OCI-LY3 (cell line): ENCODE results near the gene CGB1.
A peak's percentile ranks its signal among the peaks of the same experiment; 100 is the strongest.
"Not testable (repeated sequence)": the region's sequence is repeated elsewhere in the genome, so short reads cannot be mapped to it uniquely, and the experiment has no call there.

Source experiments
- H2AFZ ChIP-seq: fragments of 200-600, 300-600 bp; shearing (Covaris generic); 2 replicates; pipeline ENCODE4 v1.6.0; 2014; ENCODE audit warnings: antibody characterized with exemption, low read depth, low read length
- H3K27ac ChIP-seq: fragments of 200-600, 300-600 bp; sonication (generic); 2 replicates; pipeline ENCODE4 v1.5.1; 2014; ENCODE audit warnings: mild to moderate bottlenecking, low read length, moderate library complexity, mixed read lengths
- H3K27me3 ChIP-seq: fragments of 200-600, 300-600 bp; sonication (generic); 2 replicates; pipeline ENCODE4 v1.6.1; 2014; ENCODE audit warnings: low read depth, low read length, mixed read lengths
- H3K36me3 ChIP-seq: fragments of 200-600, 300-600 bp; sonication (generic); replicated peaks from 2 replicates; pipeline ENCODE3; 2014; ENCODE audit warnings: low read depth, low read length, mixed read lengths
- H3K4me1 ChIP-seq: fragments of 300-600, 200-600 bp; sonication (generic); 2 replicates; pipeline ENCODE4 v1.6.1; 2014; ENCODE audit warnings: low read length, mixed read lengths
- H3K4me2 ChIP-seq: fragments of 200-600, 300-600 bp; sonication (generic); 2 replicates; pipeline ENCODE4 v1.6.1; 2014; ENCODE audit warnings: low read length, mixed read lengths
- H3K4me3 ChIP-seq: fragments of 300-600, 200-600 bp; sonication (generic); 2 replicates; pipeline ENCODE4 v1.5.1; 2014; ENCODE audit warnings: antibody characterized with exemption, mild to moderate bottlenecking, low read length, moderate library complexity
- H3K79me2 ChIP-seq: fragments of 300-600, 200-600 bp; shearing (Covaris generic); 2 replicates; pipeline ENCODE4 v1.6.1; 2014; ENCODE audit warnings: mild to moderate bottlenecking, low read length, mixed read lengths
- H3K9ac ChIP-seq: fragments of 300-600, 200-600 bp; shearing (Covaris generic); 2 replicates; pipeline ENCODE4 v1.6.0; 2014; ENCODE audit warnings: mild to moderate bottlenecking, low read length, moderate library complexity
- H3K9me3 ChIP-seq: fragments of 200-600, 300-600 bp; shearing (Covaris generic); 2 replicates; pipeline ENCODE4 v1.6.1; 2014; ENCODE audit warnings: low read length, mixed read lengths; ENCODE audit not compliant: insufficient read depth
- H4K20me1 ChIP-seq: fragments of 200-600, 300-600 bp; sonication (generic); 2 replicates; pipeline ENCODE4 v1.6.1; 2016; ENCODE audit warnings: low read length, mixed read lengths; ENCODE audit not compliant: insufficient read depth
- EZH2phosphoT487 ChIP-seq: fragments of 200-600 bp; shearing (Covaris generic); IDR thresholded peaks from 2 replicates; pipeline ENCODE4 v1.6.1; 2018; ENCODE audit warnings: antibody characterized with exemption, mixed run types, low read depth
- TF ChIP-seq, protein P1 (sequence below): fragments of 200-600, 300-600 bp; sonication (generic); IDR thresholded peaks from 2 replicates; pipeline ENCODE4 v1.5.1; 2014; ENCODE audit warnings: antibody characterized with exemption, low read length, low read depth

CGB1 gene

DNA sequence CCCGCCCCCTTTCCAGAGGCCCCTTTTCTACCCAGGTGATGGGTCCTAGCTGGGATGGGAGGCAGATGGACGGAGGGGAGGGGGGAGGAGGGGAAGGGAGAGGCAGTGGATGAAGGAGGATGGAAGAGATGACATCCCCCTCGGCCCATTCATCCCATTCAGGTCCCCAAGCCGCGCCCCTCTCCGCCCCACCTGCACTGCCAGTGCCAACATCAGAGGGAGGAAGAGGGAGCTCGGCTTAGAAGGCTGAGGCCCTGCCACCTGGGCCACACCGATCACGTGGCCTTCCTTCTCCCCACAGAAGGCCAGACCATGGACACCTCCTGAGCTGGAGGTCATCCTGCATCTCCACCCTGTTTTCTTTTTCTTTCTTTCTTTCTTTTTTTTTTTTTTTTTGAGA, 8.0 kb downstream of the CGB1 start:
- H3K36me3 ChIP-seq, H3K4me2 ChIP-seq, H3K9me3 ChIP-seq, H3K4me1 ChIP-seq, H2AFZ ChIP-seq, H3K27me3 ChIP-seq, H4K20me1 ChIP-seq, H3K4me3 ChIP-seq, H3K9ac ChIP-seq, H3K79me2 ChIP-seq, H3K27ac ChIP-seq: not testable (repeated sequence)

DNA sequence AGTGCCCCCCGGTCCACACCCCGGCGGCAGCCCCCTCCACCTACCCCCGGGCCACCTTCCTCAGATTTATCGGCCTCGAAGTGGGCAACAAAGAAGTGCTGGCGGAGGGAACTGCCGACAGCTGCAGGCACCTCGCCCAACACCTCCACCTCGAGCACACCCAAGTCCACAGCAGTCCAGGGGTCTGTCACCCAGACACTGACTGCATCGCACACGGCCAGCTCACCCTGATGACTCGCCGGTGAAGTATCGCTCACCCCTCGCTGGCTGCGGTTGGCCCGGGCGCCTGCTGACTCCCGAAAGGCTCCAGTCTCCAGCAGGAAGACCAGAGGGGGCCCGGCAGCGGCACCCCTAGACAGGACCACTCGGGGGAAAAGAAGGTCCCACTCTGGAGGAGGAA, 11.1 kb downstream of the CGB1 start:
- not testable (repeated sequence) for H3K79me2 ChIP-seq, H3K9me3 ChIP-seq, H3K9ac ChIP-seq, H3K4me3 ChIP-seq, H3K36me3 ChIP-seq, H3K4me1 ChIP-seq, H3K27ac ChIP-seq, H3K4me2 ChIP-seq, H4K20me1 ChIP-seq, H3K27me3 ChIP-seq, H2AFZ ChIP-seq

DNA sequence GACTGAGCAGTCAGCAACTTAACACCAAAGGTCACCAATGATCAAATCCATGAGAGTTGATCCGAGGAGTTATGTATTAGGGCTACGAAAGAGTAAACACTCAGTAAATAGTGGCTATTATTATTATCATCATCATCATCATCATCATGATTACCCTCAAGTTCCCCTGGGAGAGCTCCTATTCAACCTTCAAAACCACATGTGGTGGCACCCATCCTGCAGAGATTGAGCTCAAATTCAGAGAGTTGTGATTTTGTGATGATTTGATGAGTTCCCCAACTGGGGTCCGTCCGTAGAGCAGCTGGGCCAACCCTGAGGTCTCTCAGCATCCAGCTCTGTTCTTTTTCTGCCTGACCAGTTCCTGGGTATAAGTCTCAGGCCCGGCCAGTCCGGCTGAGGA, 11.6 kb downstream of the CGB1 start:
- H3K36me3 ChIP-seq, H3K9me3 ChIP-seq, H3K27me3 ChIP-seq, H3K9ac ChIP-seq, H4K20me1 ChIP-seq, H2AFZ ChIP-seq, H3K4me3 ChIP-seq, H3K4me2 ChIP-seq, H3K79me2 ChIP-seq, H3K27ac ChIP-seq: not testable (repeated sequence)
- peaks cover 10% of the 10 kb centered on the region for H3K4me1 ChIP-seq

DNA sequence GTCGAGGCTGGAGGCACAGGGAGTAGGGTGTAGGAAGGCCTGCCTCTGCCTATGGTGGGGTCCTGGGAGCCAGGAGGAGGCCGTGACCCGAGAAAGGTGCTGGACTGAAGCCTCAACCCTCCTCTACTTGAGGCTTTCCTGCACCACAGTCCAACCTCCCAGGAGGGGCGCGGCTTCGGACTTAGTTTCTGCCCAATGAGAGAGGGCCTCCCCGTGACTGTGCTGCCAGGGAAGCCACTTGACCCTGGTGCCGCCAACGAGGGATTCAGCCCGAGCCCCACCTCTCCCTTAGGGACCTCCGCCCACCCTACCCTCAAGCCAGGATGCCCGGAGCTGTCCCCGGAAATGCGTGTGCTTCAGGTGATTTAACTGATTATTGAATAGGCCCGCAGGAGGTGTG, 12.5 kb downstream of the CGB1 start, which contains the start of gene CGB3:
Gene CGB3, minus strand, starts transcription at position 101 of the 400 bp plus-strand sequence. CDS start 362 bp downstream, outside the sequence.
- H3K27me3 ChIP-seq, H3K9ac ChIP-seq, H3K4me3 ChIP-seq, H3K27ac ChIP-seq, H3K36me3 ChIP-seq, H3K4me2 ChIP-seq, H3K79me2 ChIP-seq, H4K20me1 ChIP-seq, H3K9me3 ChIP-seq, H2AFZ ChIP-seq: not testable (repeated sequence)
- peaks cover 10% of the 10 kb centered on the region for H3K4me1 ChIP-seq

DNA sequence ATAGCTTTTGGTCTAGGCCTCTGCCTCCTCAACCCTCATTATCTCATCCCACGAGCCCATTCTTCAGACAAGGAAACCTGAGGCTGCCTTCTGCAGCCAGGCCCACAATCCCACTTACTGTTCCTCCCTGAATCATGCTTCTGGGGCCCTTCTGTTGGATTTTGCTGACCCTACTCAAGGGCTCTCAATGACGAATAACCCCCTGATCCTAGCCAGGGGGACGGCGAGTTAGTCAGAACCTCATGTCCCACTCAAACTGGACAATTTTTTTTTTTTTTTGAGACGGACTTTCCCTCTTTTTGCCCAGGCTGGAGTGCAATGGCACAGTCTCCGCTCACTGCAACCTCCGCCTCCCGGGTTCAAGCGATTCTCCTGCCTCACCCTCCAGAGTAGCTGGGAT, 14.6 kb downstream of the CGB1 start:
- Histone ChIP-seq H3K27me3 (no peaks in the 10 kb centered on the region), H3K36me3 (peaks cover 3% of the 10 kb centered on the region), H3K4me2 (no peak overlapping the region), H3K9me3 (no peaks in the 10 kb centered on the region), H2AFZ (no peak overlapping the region), H3K9ac (no peak overlapping the region), H3K79me2 (no peaks in the 10 kb centered on the region), H3K27ac (no peak overlapping the region), H4K20me1 (no peaks in the 10 kb centered on the region), H3K4me3 (no peak overlapping the region), H3K4me1 (peaks cover 10% of the 10 kb centered on the region)
- TF ChIP-seq, protein P1, sequence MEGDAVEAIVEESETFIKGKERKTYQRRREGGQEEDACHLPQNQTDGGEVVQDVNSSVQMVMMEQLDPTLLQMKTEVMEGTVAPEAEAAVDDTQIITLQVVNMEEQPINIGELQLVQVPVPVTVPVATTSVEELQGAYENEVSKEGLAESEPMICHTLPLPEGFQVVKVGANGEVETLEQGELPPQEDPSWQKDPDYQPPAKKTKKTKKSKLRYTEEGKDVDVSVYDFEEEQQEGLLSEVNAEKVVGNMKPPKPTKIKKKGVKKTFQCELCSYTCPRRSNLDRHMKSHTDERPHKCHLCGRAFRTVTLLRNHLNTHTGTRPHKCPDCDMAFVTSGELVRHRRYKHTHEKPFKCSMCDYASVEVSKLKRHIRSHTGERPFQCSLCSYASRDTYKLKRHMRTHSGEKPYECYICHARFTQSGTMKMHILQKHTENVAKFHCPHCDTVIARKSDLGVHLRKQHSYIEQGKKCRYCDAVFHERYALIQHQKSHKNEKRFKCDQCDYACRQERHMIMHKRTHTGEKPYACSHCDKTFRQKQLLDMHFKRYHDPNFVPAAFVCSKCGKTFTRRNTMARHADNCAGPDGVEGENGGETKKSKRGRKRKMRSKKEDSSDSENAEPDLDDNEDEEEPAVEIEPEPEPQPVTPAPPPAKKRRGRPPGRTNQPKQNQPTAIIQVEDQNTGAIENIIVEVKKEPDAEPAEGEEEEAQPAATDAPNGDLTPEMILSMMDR: no peak
- no peak for TF ChIP-seq EZH2phosphoT487

DNA sequence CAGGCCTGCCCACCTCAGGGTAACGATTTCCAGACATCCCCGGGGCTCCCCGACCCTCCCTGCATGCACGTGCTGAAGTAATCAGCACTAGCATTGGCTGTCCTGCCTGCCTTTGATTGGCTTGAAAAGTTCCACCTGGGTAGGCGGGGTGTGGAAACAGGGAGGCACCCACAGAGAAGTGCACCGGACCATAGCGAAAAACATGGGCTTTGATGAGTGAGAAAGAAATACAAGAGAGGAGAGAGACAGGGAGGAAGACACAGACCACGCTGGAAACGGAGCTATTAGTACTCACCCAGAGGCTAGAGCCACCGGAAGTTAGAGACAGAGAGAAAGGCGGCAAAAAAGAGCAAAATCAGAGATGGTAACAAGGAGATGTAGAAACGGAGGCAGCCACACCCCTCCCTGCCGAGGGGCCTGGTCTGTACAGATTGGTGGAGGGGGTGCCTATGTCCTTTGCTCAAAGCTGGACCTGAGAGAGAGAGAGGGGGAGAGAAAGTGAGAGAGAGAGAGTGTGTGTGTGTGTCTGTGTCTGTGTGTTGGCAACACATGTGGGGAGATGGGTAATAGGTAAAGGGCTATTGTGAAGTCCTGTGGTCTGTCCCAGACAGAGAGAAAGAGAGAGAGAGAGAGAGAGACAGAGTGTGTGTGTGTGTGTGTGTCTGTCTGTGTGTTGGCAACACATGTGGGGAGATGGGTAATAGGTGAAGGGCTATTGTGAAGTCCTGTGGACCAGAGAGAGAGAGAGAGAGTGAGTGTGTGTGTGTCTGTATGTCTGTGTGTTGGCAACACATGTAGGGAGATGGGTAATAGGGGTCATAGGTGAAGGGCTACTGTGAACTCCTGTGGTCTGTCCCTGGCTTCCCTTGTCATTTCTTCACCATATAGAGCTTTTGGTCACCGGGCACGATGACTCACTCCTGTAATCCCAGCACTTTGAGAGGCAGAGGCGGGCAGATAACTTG, 15.5 kb downstream of the CGB1 start:
- Histone ChIP-seq H3K27ac (no peak overlapping the region), H2AFZ (peak overlapping the region; percentile 85), H3K79me2 (no peaks in the 10 kb centered on the region), H3K4me1 (peaks cover 10% of the 10 kb centered on the region), H3K9me3 (no peaks in the 10 kb centered on the region), H3K9ac (no peak overlapping the region), H3K4me3 (peak overlapping the region; percentile 45), H3K4me2 (peak overlapping the region; percentile 28), H4K20me1 (no peaks in the 10 kb centered on the region), H3K27me3 (no peaks in the 10 kb centered on the region), H3K36me3 (peaks cover 3% of the 10 kb centered on the region)
- no peak for TF ChIP-seq EZH2phosphoT487
- TF ChIP-seq, protein P1: no peak
